IPS DF 4.7 (cell line): Measurements from ENCODE around the gene TAC3.
"Not testable (repeated sequence)": the region's sequence is repeated elsewhere in the genome, so short reads cannot be mapped to it uniquely, and the experiment has no call there.

Experiments used
- DNase-seq: peaks from one replicate; pipeline ENCODE4 v3.0.0-alpha.2; 2013; ENCODE audit warnings: low spot score; ENCODE audit errors: extremely low read depth

Gene TAC3

DNA sequence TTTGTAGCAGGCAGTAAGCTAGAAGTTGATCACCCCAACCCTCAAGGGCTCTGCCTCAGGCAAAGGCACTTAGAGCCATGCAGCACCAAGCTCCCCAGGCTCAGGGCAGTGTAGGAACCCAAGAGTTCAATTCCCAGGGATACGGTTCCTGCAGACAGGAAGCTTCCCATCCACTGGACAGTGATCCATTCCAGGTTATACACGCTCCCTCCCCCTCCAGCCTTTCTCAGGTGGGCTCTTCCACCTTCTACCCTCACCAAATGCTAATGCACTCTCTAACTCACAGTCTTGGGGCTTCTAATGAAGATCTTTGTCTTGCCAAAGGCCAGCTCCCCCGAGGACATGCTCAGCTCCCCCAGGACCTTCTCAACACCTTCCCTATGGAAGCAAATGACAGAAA is 20.9 kb upstream of the TAC3 start:
- DNase-seq, result no peak

DNA sequence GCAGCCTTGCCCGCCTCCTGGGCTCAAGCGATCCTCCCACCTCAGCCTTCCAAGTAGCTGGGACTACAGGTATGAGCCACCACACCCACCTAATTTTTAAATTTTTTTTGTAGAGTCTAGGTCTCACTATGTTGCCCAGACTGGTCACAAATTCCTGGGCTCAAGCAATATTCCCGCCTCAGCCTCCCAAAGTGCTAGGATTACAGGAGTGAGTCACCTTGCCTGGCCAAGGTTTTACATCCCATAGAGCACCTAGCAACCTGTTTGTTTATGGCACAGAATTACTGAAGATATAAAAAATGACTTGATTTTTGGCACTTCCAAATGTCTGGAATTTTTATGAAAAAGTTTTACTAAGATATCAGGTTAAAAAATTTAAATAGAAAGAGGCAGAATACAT is 17.1 kb upstream of the TAC3 start:
- no peak for DNase-seq

DNA sequence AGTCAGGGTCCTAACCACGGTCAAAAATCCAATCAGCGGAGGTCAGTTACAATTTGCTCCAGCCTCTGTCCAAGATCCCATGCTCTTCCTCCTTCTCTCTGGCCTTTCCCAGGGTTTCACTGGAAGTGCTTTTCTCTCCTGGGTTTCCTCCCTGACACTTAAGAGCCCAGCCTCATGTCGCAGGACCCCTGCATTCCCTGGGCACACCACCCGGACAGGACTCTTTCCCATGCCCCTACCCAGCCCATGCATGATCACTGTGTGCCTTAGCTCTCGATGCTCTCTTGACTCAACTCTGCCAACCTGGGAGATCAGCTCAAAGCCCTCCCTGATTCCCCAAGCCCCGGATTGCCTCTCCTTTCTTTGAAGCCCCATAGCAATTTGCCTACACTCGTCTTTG is 15.5 kb upstream of the TAC3 start:
- no peak for DNase-seq

DNA sequence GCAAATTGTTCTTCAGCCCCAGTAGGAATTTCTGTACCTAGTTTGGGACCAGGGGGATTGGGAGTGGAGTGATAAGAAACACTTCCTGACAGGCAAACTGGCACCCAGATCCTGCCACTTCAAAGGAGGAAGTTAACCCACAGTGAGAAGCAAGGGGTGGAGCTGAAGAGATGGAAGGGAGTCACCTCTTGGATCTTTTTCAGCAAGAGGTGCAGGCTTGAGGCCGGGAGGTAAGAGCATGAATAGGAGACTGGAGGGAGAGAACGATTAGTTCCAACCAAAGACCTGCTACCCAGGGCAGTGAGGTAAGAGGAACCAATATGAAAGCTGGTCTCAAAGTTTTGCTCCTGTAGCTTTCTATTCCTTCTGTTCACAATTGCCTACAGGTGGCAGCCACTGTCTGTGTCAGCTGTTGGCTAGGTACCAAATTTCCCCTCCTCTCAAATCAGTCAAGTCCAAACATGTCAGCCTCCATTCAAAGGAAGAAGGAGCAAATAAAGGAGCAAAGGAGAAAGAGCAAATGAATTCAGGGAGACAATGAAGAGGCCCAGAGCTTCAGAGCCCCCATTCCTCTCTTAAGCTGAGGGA is 14.9 kb upstream of the TAC3 start:
- no peak for DNase-seq

GRCh38 chr12:57029457-57029856 is 13.1 kb upstream of the TAC3 start:
- no peak for DNase-seq

DNA sequence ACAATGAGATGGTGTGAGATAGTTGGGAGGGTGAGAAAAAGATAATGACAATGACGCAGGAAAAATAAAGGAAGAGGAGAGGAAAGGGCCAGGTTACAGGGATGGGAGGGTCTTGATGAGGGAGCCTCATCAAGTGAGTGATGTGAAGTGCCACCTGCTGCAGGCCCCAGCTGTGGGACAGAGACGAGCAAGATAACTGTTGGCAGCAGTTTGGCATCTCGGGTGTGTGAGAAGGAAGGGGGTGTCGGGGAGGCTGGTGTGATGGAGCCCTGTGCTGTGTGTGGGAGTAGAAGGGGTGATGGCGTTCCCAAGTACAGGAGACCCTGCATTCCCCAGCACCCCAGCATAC is 11.4 kb upstream of the TAC3 start:
- DNase-seq, result no peak

GRCh38 chr12:57027011-57027804 is 10.9 kb upstream of the TAC3 start:
- no peak for DNase-seq

- DNase-seq, result no peak
Observed at GRCh38 chr12:57025196-57025595, 8.9 kb upstream of the TAC3 start.

- not testable (repeated sequence) for DNase-seq
Observed at GRCh38 chr12:57022324-57022723, 6.0 kb upstream of the TAC3 start.

GRCh38 chr12:57019983-57020719 is 3.8 kb upstream of the TAC3 start:
- DNase-seq, result no peak

DNA sequence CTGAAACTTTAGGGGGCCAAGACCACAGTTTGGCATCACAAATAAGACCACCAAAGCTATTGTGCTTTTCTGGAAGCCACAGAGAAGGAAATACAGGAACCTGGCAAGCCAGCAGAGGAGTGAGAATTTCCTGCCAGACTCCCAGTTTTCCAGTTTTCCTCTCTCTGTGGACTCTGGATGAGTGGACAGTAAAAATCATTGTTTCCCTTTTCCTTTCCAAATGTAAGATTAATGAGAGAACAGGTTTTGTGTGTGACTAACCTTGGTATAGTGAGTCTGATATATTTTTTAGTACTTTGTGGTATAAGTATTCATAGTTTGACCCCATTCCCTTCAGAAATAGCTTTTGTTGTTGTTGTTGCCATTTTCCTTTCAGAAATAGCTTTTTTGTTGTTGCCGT is 2.6 kb upstream of the TAC3 start:
- DNase-seq, result no peak

- DNase-seq, result not testable (repeated sequence)
Observed at GRCh38 chr12:57018353-57018752, 2.0 kb upstream of the TAC3 start.

DNA sequence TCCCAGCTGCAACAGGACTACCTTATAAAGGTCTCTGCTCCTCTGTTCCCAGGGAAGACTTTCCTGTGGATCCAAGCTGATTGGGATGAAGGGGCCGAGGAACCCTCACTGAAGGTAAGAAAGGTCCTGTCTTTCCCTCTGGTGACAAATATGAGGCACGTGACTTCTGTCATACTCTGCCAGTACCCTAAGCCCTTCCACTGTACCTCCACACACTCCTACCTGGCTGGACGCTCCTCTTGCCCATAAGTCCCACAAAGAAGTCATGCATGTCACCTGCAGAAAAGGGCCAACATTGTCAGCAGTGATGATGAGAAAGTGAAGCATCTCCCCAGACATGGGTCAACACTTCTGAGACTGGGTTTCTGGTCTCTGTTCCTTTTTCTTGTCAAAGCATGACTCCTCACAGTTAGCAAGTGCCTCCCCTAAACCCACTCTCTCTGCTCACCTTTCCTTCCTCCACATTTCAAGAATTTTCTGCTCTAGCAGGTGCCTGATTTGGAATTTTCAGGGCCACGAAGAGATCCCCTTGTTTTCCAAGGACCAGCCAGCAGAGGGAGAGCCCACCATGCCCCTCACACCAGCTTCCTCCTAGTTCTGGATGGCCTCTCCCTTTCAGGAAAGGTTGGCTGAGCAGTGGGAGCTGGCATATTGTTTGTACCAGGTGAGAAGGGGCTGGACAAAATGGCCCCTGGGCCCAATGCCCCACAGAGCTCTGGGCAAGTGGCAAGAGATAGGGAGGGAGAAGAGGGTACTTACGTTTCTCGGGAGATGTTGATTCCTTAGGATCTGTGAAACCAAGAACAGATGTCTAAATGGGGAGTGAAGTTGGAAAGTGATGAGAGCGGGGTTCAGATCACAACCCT is 3.5 kb downstream of the TAC3 start:
- no peak for DNase-seq

GRCh38 chr12:57011438-57012424 is 4.6 kb downstream of the TAC3 start:
- no peak for DNase-seq

DNA sequence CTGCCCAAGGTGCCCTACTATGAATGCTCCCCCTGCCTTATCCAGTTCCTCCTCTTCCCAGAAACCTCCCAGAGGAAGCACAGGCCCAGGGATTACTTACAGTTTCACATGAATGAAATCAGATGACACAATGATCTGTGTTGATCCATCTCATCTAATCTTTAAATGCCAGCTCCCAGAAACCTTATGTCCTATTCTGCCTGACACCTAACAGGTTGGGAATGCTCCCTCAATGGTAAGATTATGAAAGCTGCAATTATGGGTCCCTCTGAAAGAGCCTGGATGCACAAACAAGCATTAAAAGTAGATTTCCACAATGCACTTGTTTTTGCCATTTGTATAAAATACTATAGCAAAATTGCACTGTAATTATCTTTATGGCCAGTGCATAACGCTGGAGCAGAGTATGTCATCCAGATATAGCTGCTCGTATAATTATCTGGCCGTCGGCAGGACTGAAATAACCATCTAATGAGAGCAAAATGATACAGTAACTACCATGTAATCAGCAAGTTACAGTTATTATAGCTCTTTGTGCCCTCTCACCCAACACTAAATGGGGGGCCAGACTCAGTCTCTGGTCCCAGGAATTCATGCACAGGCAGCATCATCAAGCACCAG is 5.6 kb downstream of the TAC3 start:
- DNase-seq, result no peak

- DNase-seq, result no peak
Observed at GRCh38 chr12:57009949-57010626, 6.2 kb downstream of the TAC3 start.

- DNase-seq, result no peak
Observed at GRCh38 chr12:57008178-57008577, 8.2 kb downstream of the TAC3 start.

DNA sequence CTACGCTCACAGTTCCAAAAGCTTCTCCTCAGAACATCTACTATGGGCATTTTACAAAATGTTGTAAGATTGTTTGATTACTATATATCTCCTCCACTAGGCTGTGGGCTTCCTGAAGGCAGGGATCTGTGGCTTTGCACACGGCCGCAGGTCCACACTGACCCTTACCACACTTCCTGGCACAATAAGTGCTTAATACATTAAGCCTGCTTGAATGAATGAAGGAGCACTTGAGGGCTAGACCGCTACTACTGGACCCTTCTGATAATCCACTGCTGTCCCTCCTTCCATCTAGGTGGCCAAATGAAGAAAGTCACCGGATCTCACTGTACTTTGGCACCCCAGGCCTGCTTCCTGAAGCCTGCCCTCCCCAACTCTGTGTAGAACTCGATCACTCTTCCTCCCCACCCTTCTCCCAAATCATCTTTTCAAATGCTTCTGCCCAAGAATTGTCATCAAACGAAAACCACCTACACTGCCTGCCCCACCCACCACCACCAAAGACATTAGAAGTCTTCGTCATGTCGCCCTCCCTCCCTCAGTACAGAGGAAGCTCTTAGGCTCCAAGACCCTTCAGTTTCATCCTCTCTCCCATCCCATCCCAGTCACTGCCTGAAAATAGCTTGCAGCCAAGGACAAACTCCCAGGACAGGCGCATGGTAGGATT is 9.4 kb downstream of the TAC3 start:
- DNase-seq, result no peak
